ENCODE results near the gene PIGU.

DNA sequence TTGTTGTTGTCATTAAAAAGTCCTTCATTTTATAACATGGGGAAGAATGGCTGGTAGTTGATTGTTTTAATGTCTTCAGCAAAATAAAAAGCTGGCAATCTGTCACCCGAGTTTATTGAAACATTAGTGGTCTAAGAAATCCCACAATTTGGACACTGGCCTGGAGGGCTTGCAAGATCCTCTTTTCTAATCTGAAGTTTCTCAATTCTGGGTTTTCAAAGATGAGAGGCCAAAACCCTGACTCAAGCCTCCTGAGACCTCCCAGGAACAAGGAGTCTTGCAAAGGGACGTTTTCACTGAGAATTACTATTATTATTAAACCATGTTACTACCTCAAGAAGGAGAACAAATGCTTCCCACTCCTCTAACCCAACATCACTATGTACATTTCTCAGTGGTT lies 98.9 kb downstream of the PIGU start:
- TF ChIP-seq EZH2 (IDR thresholded peaks at IDR 0.05) (no peak), POLR2AphosphoS5 (IDR thresholded peaks at IDR 0.05; ENCODE audit: borderline replicate concordance, low read depth, low read length) (no peak), FOXP2 (optimal IDR thresholded peaks at IDR 0.05; ENCODE audit: control extremely low read depth, extremely low read length, insufficient read depth) (no peak)
